Skin of body (tissue), 2 donors: ENCODE data around the gene SFSWAP. TPM values are rescaled to one million over a fixed set of nuclear protein-coding genes. Genes with fewer than 3 reads are reported as not detected.

Source experiments
- DNase-seq: peaks from one replicate; lab custom pipeline; 2025; lab: John Stamatoyannopoulos, UW
- total RNA-seq: library from RNA; depleted of rRNA; stranded (reverse); fragments of >200 nt; gene quantifications from one replicate; pipeline ENCODE4 v1.2.3, GENCODE V29; 2014

SFSWAP gene
- total RNA-seq, 1 donor from 2014 or later = 29.2 TPM

DNA sequence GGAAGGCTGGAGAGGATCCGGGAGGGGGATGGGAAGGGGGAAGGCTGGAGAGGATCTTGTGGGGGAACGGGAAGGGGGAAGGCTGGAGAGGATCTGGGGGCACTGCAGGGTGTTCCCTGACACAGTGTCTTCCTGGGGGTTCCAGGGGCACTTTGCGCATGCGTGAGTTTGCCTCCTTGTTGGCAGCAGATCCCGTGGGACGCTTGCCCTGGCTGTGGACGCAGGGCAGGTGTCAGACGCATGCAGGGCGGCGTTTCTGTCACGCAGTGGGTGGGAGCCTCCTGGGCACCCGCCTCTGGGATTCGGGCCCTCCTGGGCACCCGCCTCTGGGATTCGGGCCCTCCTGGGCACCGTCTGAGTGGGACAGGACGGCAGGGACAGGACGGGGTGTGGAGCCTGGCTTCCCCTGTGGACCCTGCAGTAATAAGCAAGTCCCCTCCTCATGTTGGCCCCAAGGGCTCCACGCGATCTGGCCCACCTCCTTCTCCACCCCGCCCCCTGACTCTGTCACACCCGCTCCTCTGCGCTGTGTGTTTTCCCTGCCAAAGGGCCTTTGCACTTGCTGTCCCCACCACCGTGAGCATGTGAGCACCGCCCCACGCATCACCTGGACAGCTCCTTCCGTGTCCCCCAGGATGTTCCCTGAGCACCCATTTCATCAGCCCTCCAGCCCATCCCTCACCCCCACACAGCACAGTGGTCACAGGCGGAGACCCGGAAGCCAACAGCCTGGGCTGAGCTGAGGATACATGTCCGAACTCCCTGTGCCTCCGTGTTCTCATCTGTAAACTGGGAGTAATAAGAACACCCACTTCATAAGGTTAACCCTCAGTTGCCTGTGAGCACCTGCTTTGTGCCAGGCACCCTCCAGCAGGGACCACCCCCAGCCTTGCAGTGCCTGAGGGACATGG, 121.7 kb downstream of the SFSWAP start:
- no peak for DNase-seq

DNA sequence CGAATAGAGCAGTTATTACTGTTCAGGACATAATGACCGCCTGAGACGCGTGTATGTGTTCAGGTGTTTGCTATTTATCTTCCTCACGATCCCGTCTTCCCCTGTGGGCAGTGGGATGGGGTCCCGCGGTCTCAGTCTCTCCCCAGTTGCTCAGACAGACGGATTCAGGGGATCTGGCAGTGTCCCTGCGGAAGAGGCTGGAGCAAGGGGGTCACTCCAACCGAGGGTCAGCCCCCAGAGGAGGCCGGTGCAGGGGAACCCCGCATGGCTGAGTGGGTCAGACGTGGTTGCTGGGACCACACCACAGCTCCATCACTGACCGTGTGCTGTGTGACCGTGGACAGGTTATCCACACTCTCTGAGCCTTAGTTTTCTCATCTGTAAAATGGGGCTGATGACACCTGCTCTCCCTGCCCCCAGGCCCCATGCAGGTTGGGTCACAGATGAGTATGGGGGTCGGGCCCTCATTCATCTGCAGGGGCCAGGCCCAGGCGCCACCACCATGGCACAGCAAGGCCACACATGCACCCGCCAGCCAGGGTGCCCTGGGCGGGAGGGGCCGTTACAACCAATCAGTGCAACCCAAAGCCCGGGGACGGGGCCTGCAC, 122.5 kb downstream of the SFSWAP start:
- DNase-seq = no peak

DNA sequence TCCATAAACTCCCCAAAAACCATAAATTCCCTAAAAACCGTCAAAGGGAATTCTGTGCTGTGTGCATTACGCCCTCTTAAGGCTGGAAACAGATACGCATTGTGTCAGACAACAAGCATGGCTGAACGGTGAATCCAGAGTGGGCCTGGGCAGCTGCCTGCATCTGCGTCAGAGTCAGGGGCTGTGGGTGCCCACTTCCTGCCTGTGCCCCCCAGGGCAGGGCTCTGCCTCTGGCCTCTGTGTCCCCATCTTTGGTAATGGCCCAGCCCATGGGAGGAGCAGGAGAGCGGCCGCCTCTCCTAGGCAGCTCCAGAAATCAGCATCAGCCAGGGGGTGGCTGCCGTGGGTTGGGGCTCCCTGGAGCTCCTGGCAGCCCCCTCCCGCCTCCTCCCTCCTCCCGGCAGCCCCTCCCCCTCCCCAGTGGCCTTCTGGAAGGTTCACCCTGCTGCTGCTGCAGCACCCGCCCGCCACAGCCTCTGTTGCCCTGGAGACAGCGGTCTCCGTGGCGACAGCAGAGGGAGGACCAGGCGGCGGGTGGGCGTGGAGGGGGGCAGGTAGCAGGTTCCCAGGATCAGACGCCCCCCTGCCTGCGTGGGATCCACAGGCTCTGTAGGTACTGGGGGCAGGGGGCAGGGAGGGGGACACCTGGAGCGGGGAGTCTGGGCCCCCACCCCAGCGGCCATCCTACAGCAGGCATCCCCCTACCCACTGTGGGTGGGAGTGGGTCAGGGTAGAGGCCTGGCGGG, 123.2 kb downstream of the SFSWAP start:
- DNase-seq = no peak

DNA sequence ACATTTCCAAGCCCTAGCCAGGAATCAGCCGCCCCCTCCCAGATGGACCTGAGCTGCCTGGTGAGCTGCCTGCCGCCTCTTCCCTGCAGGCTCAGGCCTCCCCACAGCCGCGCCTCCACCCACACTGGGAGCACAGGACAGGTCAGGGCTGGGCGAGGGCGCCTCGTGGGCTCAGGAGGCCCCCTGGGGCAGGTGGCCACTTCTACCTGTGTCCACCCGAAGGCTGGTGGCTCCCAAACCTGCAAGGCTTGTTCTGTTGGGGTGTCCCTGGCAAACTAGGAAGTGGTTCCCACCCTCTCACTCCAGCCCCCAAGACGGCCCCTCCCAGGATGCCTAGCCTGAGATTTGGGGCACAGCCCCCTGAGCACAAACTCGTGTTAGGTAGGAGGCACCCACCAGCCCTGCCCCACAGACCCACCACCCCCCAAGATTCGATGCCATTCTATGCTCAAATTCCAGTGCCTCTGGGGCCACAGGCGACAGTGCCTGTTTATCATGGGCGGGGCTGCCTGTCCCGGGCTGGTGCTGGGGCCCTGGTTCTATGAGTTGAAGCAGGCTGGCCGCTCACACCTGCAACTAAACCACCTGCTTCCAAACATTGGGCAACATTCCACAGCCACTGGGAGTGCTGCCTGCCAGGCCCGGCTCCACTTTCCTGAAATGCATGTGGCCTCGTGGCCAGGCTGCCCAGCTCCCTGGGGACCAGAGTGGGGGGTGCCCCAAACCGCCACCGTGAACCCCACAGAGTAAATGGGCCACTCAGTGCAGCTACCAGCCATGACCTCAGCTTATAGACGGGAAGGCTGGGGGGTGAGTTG, 124.1 kb downstream of the SFSWAP start:
- no peak for DNase-seq

DNA sequence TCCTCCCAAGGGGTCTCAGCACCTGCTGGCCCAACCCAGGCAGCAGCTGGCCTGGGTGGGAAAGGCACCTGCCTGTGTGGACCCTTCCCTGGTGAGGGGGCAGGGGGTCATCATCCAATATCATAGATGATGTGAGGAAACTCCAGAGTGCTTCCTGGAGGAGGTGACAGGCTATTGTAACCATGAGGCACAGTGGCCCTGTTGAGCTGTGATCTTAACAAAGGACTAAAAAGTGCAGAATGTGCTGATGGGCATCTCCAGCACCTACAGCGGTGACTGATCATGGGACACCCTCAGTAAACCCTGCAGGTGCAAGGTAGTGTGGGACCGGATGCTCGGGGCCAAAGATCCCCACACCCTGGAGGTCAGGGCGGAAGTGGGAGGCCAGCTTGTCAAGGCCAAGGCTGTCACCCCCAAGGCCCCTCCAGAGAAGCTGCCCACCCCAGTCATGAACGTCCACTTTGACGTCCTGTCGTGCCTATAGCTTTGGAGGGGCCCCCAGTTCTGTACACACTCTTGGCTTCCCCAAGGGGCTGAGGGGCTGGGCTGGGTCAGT, 124.8 kb downstream of the SFSWAP start:
- no peak for DNase-seq

DNA sequence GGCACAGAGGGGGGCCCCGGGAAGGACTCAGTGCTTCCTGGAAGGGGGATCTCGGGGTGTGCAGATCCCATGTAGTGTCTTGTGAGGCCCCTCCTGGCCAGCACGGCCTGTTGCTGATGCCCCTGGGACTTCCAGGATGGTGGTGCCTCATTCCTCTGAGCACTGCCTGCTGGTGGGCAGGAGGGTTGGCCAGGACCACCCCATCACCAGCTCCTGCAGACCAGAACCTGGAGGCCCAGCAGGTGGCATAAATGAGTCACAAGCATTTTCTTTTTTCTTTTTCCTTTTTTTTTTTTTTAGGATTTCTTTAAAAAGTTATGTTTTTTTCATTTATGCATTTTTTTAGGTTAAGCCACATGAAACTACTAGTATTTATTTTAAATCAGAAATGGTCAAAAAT, 125.3 kb downstream of the SFSWAP start:
- no peak for DNase-seq

DNA sequence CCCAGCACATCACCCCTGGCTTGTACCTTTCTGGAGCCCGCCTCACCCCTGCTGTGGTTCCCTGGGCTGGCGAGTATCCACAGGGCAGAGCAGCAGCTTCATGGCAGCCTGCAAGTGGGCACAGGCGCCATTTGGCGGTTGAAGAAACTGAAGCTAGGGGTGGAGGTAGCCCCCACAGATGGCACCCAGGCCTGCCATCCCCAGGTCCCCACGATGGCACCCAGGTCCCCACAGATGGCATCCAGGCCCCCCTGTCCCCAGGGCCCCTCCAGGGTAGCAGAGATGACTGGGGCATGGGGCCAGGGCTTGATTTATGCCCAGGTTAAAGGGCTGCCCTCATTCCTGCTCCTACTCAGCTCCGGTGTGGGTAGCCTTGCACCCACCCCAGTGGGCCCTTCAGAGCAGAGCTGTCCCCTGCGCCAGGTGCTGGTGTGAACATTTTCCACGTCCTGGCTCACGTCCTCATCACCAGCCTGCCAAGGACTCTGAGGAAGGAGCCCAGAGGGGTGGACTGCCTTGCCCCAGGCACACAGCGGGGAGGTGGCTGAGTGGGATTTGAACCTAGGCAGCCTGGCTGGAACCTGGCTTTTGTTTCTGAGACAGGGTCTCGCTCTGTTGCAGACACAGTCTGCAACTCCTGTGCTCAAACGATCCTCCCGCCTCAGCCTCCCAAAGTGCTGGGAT, 126.0 kb downstream of the SFSWAP start:
- no peak for DNase-seq

DNA sequence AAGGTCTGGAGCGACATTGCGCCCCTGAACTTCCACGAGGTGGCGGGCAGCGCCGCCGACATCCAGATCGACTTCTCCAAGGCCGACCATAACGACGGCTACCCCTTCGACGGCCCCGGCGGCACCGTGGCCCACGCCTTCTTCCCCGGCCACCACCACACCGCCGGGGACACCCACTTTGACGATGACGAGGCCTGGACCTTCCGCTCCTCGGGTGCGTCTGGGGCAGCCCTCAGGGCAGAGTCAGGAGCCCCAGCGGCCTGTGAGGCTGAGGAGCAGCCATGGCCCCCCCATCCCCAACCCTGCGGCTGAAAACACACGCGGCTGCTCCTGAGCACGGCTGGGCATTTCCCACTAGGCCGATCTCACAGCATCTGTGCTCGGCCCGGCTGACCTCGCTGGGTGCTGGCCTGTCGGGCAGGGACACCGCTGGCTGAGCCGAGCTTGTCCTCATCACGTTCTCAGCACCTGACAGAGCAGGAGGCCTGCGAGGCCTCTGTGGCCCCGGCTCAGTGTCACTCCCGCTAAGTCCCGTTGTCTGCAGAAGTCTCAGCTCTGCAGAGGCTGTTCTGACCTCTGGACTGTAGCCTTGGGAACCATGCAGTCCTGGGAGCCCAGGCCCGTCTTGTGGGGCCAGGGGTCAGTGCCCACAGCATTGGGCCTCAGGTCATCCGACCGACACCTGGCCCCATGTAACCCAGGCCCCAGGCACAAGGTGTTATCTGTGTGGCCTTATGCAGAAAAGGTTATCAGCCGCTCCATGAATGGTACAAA, 129.9 kb downstream of the SFSWAP start:
- DNase-seq = no peak

DNA sequence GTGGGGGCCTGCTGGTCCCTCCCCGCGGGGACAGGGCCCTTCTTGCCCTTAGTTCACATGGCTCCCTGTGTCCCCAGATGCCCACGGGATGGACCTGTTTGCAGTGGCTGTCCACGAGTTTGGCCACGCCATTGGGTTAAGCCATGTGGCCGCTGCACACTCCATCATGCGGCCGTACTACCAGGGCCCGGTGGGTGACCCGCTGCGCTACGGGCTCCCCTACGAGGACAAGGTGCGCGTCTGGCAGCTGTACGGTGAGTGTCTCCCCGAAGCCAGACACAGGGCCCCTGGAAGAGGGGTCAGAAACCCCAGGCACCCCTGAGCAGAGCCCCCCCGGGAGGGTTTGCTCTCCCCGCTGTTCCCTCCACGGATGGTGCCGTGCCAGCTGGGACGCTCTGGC, 130.7 kb downstream of the SFSWAP start:
- DNase-seq = no peak

DNA sequence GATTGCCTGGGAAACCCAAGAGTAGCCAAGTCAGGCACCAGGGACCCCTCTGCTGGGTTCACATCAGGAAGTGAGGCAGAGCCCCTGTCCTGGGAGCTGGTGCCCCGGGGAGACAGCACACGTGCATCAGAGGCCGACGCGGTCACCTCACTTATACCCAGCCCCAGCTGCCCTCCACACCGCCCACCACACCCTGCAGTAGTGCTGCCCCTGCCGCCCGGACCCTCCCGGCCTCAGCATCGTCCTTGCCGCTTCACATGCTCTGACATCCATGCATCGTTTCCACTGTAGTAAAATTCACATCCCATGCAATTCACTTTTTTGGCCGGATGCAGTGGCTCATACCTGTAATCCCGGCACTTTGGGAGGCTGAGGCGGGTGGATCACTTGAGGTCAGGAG, 131.3 kb downstream of the SFSWAP start:
- no peak for DNase-seq

DNA sequence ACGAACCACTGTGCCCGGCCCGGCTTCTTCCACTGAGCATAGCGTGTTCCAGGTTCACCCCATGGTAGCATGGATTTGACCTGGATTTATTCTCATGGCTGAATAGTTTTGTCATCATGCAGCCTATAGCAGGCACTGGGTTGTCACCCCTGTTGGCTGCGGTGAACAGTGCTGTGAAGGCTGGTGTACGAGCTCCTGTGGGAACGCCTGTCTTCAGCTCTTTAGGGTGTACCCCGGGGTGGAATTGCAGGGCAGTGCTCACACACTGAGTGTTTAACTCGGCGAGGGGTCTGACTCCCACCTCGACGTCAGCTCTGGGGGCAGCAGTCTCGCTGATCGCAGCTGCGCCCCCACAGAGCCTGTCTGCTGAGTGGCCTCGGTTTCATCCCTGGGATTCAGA, 132.6 kb downstream of the SFSWAP start:
- DNase-seq = no peak

DNA sequence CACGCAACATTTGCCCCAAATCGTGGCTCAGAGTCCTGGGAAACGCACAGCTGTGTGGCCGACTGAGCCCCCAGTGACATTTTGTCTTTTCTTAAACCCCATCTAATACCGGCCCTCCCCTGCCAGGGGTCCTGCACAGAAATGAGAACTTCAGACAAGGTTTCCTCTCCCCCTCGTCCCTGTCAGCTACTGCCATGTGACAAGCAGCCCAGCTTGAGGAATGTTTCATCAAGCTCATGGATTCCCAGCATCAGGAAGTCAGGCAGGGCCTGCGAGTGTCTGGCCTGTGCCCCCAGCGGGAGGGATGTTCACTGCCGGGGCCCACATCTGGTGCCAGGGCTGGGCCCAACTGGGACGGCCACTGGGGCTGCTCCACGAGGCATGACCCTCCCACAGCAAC, 133.2 kb downstream of the SFSWAP start:
- DNase-seq = no peak

DNA sequence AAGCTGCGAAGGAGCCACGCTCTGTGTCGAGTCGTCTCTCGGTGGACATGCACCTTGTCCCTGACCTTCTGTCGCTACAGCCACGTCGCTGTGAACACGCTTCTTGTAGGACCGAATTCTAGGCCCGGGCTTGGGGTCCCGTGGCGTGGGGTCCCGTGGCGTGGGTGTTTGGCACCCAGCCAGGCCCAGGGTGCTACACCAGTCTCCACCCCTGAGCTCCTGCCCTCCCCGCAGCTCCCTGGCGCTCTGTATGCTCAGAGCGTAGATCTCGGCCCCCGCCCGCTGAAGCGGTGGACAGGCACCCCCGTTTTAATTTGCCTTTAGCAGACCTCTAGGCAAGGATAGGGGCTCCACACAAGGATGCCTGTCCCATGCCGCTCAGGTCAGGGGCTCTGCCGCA, 133.8 kb downstream of the SFSWAP start:
- no peak for DNase-seq

DNA sequence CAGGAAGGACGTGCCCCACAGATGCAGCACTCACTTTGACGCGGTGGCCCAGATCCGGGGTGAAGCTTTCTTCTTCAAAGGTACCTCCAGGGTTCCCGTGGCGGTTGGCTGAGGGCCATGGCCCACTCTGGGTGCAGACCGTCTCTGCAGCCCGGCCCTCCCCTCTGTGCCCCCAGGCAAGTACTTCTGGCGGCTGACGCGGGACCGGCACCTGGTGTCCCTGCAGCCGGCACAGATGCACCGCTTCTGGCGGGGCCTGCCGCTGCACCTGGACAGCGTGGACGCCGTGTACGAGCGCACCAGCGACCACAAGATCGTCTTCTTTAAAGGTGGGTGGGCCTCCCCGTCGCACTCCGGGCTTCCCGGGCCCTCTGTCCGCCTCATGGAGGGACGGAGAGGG, 134.2 kb downstream of the SFSWAP start:
- DNase-seq = no peak

DNA sequence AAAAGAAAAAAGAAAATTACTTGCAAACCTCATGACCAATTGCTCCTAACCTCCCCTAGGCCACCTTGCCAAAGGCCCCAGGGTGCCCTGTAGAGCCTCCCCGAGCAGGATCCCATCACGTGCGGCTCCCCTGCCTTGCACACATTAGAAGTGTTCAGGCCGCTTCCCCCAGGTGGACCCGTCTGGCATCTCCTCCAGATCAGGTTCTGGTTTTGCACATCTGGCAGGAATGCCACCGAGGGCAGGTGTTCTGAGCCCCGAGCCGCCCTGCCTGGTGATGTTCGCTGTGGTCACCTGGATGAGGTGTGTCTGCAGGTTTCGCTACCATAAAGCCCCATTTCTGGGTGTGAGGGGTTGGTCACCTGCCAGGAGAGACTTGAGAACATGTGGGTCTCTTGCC, 136.6 kb downstream of the SFSWAP start:
- no peak for DNase-seq

DNA sequence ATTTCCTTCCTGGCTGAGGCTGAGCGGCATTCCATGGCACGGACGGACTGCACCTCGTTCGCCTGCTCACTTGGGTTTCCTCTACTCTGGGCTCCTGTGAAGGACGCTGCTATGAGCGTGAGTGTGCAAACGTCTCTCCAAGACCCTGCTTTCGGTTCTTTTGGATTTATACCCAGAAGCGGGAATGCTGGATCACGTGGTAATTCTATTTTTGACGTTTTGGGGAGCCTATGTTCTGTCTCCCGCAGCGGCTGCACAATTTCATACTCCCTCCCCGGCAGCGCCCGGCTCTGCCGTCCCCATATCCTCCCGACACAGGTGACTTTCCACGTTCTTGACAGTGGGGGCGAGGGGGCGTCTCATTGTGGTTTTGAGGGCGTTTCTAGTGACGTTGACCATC, 137.9 kb downstream of the SFSWAP start:
- no peak for DNase-seq
